Lower leg skin (tissue), 3 donors: ENCODE measurements around the gene MLYCD.

Experiments used
- POLR2A ChIP-seq, 2 donors: fragments of 450-650 bp; IDR thresholded peaks; one replicate each; pipeline ENCODE4 v1.6.1; 2016 to 2017; ENCODE audit warnings: antibody characterized with exemption in 2 of 2, mild to moderate bottlenecking in 1 of 2, moderate library complexity in 1 of 2
- TF ChIP-seq, protein P1 (sequence below), 3 donors: fragments of 450-650 bp; IDR thresholded peaks; one replicate each; pipeline ENCODE4 v1.5.1; 2016; ENCODE audit warnings: antibody characterized with exemption in 3 of 3, mild to moderate bottlenecking in 3 of 3, moderate library complexity in 2 of 3

GRCh38 chr16:83961591-83961990, 62.7 kb downstream of the MLYCD start:
- TF ChIP-seq, protein P1, sequence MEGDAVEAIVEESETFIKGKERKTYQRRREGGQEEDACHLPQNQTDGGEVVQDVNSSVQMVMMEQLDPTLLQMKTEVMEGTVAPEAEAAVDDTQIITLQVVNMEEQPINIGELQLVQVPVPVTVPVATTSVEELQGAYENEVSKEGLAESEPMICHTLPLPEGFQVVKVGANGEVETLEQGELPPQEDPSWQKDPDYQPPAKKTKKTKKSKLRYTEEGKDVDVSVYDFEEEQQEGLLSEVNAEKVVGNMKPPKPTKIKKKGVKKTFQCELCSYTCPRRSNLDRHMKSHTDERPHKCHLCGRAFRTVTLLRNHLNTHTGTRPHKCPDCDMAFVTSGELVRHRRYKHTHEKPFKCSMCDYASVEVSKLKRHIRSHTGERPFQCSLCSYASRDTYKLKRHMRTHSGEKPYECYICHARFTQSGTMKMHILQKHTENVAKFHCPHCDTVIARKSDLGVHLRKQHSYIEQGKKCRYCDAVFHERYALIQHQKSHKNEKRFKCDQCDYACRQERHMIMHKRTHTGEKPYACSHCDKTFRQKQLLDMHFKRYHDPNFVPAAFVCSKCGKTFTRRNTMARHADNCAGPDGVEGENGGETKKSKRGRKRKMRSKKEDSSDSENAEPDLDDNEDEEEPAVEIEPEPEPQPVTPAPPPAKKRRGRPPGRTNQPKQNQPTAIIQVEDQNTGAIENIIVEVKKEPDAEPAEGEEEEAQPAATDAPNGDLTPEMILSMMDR (IDR thresholded peaks at IDR 0.05): no peak
- TF ChIP-seq POLR2A (IDR thresholded peaks at IDR 0.05): no peak
